ENCODE data around the gene DCAF17. TPM values are rescaled to one million over a fixed set of nuclear protein-coding genes. Genes with fewer than 3 reads are reported as not detected.

Gene DCAF17
- total RNA-seq, 1 donor from 2014 or later, result 19.6 TPM

DNA sequence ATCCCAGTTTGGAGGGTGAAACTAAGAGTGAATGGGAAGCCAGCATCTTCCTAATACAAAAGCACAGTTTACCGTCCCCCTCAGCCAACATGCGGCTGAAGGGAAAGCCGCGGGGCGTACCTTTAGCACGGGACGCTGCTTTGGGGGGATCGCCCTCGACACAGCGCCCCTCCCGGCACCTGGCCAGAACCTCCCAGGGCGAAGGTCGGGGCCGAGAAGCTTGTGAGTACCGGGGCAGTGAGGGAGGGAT, 338 bp upstream of the DCAF17 start, which contains the start of gene METTL8:
TSS of gene METTL8 (minus strand) at position 228 of the 250 bp plus-strand sequence. CDS start 41,805 bp downstream, outside the sequence.
- Histone ChIP-seq H3K4me3 (peak within 1 kb of the TSS; percentile 74 to 76), H3K27ac (peak within 1 kb of the TSS; percentile 93), H3K27me3 (no peaks in the 10 kb centered on the region), H3K9me3 (no peaks in the 10 kb centered on the region), H3K36me3 (peaks cover 0 to 8% of the 10 kb centered on the region in 2 donors), H3K4me1 (peaks cover 42% of the 10 kb centered on the region)
- DNase-seq (ENCODE audit: extremely low spot score in 2 of 2), result no peak
- no peak for TF ChIP-seq POLR2AphosphoS5 (IDR thresholded peaks at IDR 0.05; ENCODE audit: insufficient read depth in 1 of 2, low read depth in 1 of 2)
- TF ChIP-seq, protein P1, sequence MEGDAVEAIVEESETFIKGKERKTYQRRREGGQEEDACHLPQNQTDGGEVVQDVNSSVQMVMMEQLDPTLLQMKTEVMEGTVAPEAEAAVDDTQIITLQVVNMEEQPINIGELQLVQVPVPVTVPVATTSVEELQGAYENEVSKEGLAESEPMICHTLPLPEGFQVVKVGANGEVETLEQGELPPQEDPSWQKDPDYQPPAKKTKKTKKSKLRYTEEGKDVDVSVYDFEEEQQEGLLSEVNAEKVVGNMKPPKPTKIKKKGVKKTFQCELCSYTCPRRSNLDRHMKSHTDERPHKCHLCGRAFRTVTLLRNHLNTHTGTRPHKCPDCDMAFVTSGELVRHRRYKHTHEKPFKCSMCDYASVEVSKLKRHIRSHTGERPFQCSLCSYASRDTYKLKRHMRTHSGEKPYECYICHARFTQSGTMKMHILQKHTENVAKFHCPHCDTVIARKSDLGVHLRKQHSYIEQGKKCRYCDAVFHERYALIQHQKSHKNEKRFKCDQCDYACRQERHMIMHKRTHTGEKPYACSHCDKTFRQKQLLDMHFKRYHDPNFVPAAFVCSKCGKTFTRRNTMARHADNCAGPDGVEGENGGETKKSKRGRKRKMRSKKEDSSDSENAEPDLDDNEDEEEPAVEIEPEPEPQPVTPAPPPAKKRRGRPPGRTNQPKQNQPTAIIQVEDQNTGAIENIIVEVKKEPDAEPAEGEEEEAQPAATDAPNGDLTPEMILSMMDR (IDR thresholded peaks at IDR 0.05), result no peak
- TF ChIP-seq POLR2A (IDR thresholded peaks at IDR 0.05), result no peak
- intact Hi-C loops (cut with DNase I), result loop anchor here (5.0 to 10.0 kb wide), 2 partner anchors 89 to 251 kb away; partner anchors contain the start of genes CYBRD1 and DYNC1I2

DNA sequence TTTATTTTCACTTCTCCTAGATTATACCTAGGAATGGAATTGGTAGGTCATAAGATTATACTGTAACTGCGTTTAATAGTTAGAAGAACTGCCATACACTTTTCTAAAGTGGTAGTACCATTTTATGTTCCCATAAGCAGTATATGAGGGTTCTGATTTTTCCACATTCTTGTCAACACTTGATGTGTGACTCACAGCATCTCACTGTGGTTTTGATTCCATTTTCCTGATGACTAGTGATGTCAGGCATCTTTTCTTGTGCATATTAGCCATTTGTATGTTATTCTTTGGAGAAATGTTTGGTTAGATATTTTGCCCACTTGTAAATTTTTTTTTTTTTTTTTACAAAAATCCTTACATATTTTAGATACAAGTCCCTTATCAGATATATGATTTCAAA, 2.3 kb downstream of the DCAF17 start:
- H3K4me3 ChIP-seq, result no peak overlapping the region
- DNase-seq (ENCODE audit: extremely low spot score in 2 of 2), result no peak
- H3K4me1 ChIP-seq, result peaks cover 34% of the 10 kb centered on the region
- TF ChIP-seq POLR2A (IDR thresholded peaks at IDR 0.05) (no peak), POLR2AphosphoS5 (IDR thresholded peaks at IDR 0.05; ENCODE audit: insufficient read depth in 1 of 2, low read depth in 1 of 2) (no peak)
- H3K27me3 ChIP-seq, result no peaks in the 10 kb centered on the region
- peaks cover 0 to 11% of the 10 kb centered on the region in 2 donors for H3K36me3 ChIP-seq
- no peak overlapping the region for H3K27ac ChIP-seq
- intact Hi-C loops (cut with DNase I), result loop anchor here (10.0 kb wide), 1 partner anchor 248 kb away; the partner anchor contains the start of gene DYNC1I2
- no peaks in the 10 kb centered on the region for H3K9me3 ChIP-seq

DNA sequence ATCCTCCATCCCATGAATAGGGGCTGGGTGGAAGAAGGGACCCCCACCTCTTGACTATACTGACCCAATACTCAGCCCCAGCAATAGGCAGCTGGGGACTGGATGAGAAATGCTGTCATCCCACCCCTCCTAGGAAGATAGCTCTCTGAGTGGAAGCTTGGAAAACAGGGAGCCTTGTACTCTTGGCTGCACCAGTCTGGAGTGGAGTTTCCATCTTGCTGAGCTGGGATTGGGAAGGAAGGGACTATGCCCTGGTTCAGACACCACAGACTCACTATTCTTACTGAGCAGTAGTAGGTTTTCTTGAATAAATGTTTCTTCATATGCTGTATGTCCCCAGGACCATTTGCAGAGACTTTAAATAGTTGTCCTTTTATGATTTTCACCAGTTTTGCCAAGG, 7.4 kb downstream of the DCAF17 start:
- peaks cover 0 to 17% of the 10 kb centered on the region in 2 donors for H3K36me3 ChIP-seq

DNA sequence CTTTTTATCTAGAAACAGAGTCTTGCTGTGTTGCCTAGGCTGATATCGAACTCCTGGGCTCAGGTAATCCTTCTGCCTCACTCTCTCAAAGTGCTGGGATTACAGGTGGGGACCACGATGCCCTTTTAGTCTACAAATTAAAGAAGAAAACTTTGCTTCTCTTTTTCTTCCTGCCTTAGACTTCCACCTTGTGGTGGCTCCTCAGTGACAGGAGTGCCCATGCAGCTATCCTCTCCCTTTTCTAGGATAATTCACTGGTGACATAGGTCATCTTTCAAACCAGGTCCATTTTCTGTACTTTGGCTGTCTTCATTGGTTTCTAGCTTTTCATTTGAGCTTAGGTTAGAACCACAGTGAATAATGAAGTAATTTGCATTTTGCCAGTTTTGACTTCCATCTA, 13.6 kb downstream of the DCAF17 start:
- Histone ChIP-seq H3K9me3 (no peaks in the 10 kb centered on the region), H3K4me3 (no peak overlapping the region), H3K27me3 (no peaks in the 10 kb centered on the region), H3K27ac (no peak overlapping the region), H3K36me3 (peaks cover 0 to 22% of the 10 kb centered on the region in 2 donors), H3K4me1 (no peaks in the 10 kb centered on the region)
- intact Hi-C loops (cut with DNase I), result no loop called here
- no peak for DNase-seq (ENCODE audit: extremely low spot score in 2 of 2)
- TF ChIP-seq POLR2A (IDR thresholded peaks at IDR 0.05), result no peak
- TF ChIP-seq, protein P1 (IDR thresholded peaks at IDR 0.05), result no peak
- no peak for TF ChIP-seq POLR2AphosphoS5 (IDR thresholded peaks at IDR 0.05; ENCODE audit: insufficient read depth in 1 of 2, low read depth in 1 of 2)

More for the DNA sequence above, 7.4 kb downstream of the DCAF17 start:
- intact Hi-C loops (cut with DNase I), result no loop called here
- H3K4me1 ChIP-seq, result no peaks in the 10 kb centered on the region
- no peak overlapping the region for H3K4me3 ChIP-seq
- TF ChIP-seq POLR2AphosphoS5 (IDR thresholded peaks at IDR 0.05; ENCODE audit: insufficient read depth in 1 of 2, low read depth in 1 of 2) (no peak), POLR2A (IDR thresholded peaks at IDR 0.05) (no peak)
- H3K27ac ChIP-seq, result no peak overlapping the region
- no peaks in the 10 kb centered on the region for H3K9me3 ChIP-seq
- no peak for DNase-seq (ENCODE audit: extremely low spot score in 2 of 2)
- H3K27me3 ChIP-seq, result no peaks in the 10 kb centered on the region

DNA sequence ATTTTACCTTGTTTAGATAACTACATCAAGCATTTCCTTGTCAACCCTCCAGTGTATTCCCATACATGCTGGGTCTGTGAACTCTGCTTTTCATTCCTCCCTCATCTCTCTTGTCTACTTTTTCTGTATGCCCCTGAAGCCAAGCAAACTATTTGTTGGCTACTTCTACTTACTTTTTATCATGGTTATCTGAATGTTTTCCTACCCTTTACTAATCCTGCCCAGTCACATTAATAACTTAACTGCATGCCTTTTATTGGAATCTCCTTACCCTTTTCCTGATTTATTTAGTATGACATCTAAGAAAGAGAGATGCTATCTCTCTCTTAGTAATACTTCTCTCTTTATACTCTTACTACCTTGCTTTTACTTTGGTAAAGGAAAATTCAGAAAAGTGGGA, 17.0 kb downstream of the DCAF17 start:
- TF ChIP-seq, protein P1 (IDR thresholded peaks at IDR 0.05), result no peak
- no peak for TF ChIP-seq POLR2AphosphoS5 (IDR thresholded peaks at IDR 0.05; ENCODE audit: insufficient read depth in 1 of 2, low read depth in 1 of 2)
- no peak for TF ChIP-seq POLR2A (IDR thresholded peaks at IDR 0.05)

DNA sequence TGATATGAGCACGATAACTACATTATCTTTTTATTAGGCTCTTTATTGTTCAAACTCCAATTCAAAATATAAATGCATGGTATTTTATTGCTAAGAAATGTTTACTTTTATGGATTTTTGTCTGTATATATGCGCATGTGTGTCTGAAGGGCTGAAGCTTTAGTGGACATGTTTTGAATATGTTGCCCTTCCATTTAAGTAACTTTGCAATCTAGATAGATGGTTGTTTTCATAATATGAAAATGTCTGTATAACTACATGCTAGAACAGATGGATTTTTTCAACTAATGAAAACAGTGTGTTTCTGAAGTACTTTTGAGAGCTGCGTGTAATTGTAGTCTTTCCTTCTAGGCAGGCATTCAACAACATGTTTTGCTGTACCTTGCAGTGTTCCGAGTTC, 18.7 kb downstream of the DCAF17 start:
- H3K9me3 ChIP-seq, result no peaks in the 10 kb centered on the region
- no peak for DNase-seq (ENCODE audit: extremely low spot score in 2 of 2)
- H3K27me3 ChIP-seq, result no peaks in the 10 kb centered on the region
- intact Hi-C loops (cut with DNase I), result no loop called here
- no peak overlapping the region for H3K4me3 ChIP-seq
- TF ChIP-seq, protein P1 (IDR thresholded peaks at IDR 0.05), result no peak
- no peak for TF ChIP-seq POLR2AphosphoS5 (IDR thresholded peaks at IDR 0.05; ENCODE audit: insufficient read depth in 1 of 2, low read depth in 1 of 2)
- TF ChIP-seq POLR2A (IDR thresholded peaks at IDR 0.05), result no peak
- H3K4me1 ChIP-seq, result no peaks in the 10 kb centered on the region
- H3K36me3 ChIP-seq, result peaks cover 0 to 36% of the 10 kb centered on the region in 2 donors
- H3K27ac ChIP-seq, result no peak overlapping the region

More for the DNA sequence above, 17.0 kb downstream of the DCAF17 start:
- no peak for DNase-seq (ENCODE audit: extremely low spot score in 2 of 2)
- H3K27me3 ChIP-seq, result no peaks in the 10 kb centered on the region
- no peaks in the 10 kb centered on the region for H3K4me1 ChIP-seq
- intact Hi-C loops (cut with DNase I), result no loop called here
- H3K9me3 ChIP-seq, result no peaks in the 10 kb centered on the region
- no peak overlapping the region for H3K4me3 ChIP-seq
- no peak overlapping the region for H3K27ac ChIP-seq
- peaks cover 0 to 35% of the 10 kb centered on the region in 2 donors for H3K36me3 ChIP-seq
